Mucosa of descending colon (tissue), 3 donors: ENCODE results near the gene LCP1. TPM values are rescaled to one million over a fixed set of nuclear protein-coding genes. Genes with fewer than 3 reads are reported as not detected.
"Not testable (repeated sequence)": the region's sequence is repeated elsewhere in the genome, so short reads cannot be mapped to it uniquely, and the experiment has no call there.

ENCODE experiments used
- ATAC-seq: fragments of 200-7000 bp; cut with Tn5 transposase; one replicate; pipeline ENCODE4 v1.9.1; 2020; ENCODE audit warnings: mild to moderate bottlenecking, moderate library complexity
- DNase-seq, 3 donors: peaks; one replicate each; pipeline ENCODE4 v3.0.0-alpha.2; 2020
- H3K36me3 ChIP-seq: fragments of 200-600 bp; one replicate; pipeline ENCODE4 v1.8.0; 2021; ENCODE audit warnings: low read depth, mild to moderate bottlenecking
- H3K4me1 ChIP-seq: fragments of 200-600 bp; one replicate; pipeline ENCODE4 v1.8.0; 2021; ENCODE audit warnings: low read depth, mild to moderate bottlenecking
- H3K4me3 ChIP-seq: fragments of 200-600 bp; one replicate; pipeline ENCODE4 v1.8.0; 2021; ENCODE audit warnings: mild to moderate bottlenecking
- H3K9me3 ChIP-seq: fragments of 200-600 bp; one replicate; pipeline ENCODE4 v1.8.0; 2021; ENCODE audit warnings: mild to moderate bottlenecking
- intact Hi-C, 2 donors: fragments of 100-400 bp; cut with DNase I in 1 of 2; cut with micrococcal nuclease in 1 of 2; formaldehyde crosslinking; loops; one replicate each; pipeline versions ENCODE4 v1.11.0 to v1.11.1; 2022; cut with DNase I, micrococcal nuclease
- long read RNA-seq, 2 donors: library from polyadenylated mRNA; unstranded; transcript quantifications; one replicate each; pipeline ENCODE4 v2.0.0, GENCODE V29; 2019 to 2021
- total RNA-seq, 3 donors: library from RNA; stranded (reverse); fragmentation: NEBNext Ultra II Directional in 2 of 3; extraction: Animal tissue kit (Norgen Biotek cat#: 25700) in 2 of 3; gene quantifications; one replicate each; pipeline versions ENCODE4 v1.2.1 to v1.2.4, GENCODE V29; 2021 to 2023
- TF ChIP-seq, protein P1 (sequence below): fragments of 200-600 bp; IDR thresholded peaks from one replicate; pipeline ENCODE4 v1.8.0; 2022; ENCODE audit warnings: antibody characterized with exemption, mild to moderate bottlenecking
- donor health status: DM: no; HTN: no; CAD: no; lungs with moderate emphysema.
- donor health status: DM: no; HTN: no; CAD: no.
- donor health status: DM: no; HTN: yes; CAD: no.

Gene LCP1, protein sequence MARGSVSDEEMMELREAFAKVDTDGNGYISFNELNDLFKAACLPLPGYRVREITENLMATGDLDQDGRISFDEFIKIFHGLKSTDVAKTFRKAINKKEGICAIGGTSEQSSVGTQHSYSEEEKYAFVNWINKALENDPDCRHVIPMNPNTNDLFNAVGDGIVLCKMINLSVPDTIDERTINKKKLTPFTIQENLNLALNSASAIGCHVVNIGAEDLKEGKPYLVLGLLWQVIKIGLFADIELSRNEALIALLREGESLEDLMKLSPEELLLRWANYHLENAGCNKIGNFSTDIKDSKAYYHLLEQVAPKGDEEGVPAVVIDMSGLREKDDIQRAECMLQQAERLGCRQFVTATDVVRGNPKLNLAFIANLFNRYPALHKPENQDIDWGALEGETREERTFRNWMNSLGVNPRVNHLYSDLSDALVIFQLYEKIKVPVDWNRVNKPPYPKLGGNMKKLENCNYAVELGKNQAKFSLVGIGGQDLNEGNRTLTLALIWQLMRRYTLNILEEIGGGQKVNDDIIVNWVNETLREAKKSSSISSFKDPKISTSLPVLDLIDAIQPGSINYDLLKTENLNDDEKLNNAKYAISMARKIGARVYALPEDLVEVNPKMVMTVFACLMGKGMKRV
- total RNA-seq = 10 to 100 TPM; 15.7 to 53.3 (median 35.1) TPM
- long read RNA-seq, donor 1, transcript LCP1-201 (16 exons, 3,787 nt) = major isoform, 21 of 29 reads
- long read RNA-seq, donor 1, partial matches to known transcripts = 5 of 29 reads
- long read RNA-seq, donor 1, other reads (novel, unspliced or antisense) = 3 of 29 reads
- long read RNA-seq, donor 2, transcript LCP1-201 (16 exons, 3,787 nt) = major isoform, 5 of 12 reads
- long read RNA-seq, donor 2, partial matches to known transcripts = 3 of 12 reads
- long read RNA-seq, donor 2, other reads (novel, unspliced or antisense) = 4 of 12 reads

DNA sequence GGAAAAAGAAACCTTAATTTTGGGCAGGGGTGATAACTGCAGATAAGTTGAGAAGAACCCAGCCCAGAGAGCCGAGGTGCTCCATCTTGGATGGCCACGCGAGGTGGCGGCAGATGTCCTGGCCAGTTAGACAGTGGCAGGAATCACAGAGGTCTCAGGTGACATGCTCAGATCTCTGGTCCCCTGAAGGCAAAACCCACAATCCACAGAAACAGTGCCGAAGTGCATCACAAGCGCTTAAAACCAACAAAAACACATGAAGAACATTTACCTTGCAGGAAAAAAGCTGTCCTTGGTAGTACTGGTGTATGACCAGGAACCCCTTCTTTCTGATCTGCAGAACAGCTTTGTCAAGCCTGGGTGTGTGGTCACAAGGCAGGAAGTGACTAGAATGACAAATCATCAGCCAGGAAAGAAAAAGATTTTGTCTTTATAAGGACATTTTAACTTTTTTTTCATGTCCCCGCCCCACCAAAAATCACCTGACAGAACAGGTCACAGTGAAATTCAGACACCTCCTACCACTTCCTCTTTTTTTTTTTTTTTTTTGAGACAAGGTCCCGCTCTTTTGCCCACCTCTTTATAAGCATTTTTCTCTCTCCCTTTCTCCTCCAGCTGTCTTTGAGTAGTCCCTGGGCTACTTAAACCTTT lies at the start of gene LCP1:
Gene LCP1 (minus strand): TSS at position 338 of the 651 bp plus-strand sequence. CDS start 22,515 bp downstream, outside the sequence.
- Histone ChIP-seq H3K4me1 (no peaks in the 10 kb centered on the region), H3K4me3 (no peak within 1 kb of the TSS), H3K9me3 (no peaks in the 10 kb centered on the region), H3K36me3 (no peaks in the 10 kb centered on the region)
- TF ChIP-seq, protein P1, sequence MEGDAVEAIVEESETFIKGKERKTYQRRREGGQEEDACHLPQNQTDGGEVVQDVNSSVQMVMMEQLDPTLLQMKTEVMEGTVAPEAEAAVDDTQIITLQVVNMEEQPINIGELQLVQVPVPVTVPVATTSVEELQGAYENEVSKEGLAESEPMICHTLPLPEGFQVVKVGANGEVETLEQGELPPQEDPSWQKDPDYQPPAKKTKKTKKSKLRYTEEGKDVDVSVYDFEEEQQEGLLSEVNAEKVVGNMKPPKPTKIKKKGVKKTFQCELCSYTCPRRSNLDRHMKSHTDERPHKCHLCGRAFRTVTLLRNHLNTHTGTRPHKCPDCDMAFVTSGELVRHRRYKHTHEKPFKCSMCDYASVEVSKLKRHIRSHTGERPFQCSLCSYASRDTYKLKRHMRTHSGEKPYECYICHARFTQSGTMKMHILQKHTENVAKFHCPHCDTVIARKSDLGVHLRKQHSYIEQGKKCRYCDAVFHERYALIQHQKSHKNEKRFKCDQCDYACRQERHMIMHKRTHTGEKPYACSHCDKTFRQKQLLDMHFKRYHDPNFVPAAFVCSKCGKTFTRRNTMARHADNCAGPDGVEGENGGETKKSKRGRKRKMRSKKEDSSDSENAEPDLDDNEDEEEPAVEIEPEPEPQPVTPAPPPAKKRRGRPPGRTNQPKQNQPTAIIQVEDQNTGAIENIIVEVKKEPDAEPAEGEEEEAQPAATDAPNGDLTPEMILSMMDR = no peak
- ATAC-seq = peak; percentile 78
- peak in 1 of 3 donors; percentile 68 for DNase-seq
- intact Hi-C loops = no loop called here

DNA sequence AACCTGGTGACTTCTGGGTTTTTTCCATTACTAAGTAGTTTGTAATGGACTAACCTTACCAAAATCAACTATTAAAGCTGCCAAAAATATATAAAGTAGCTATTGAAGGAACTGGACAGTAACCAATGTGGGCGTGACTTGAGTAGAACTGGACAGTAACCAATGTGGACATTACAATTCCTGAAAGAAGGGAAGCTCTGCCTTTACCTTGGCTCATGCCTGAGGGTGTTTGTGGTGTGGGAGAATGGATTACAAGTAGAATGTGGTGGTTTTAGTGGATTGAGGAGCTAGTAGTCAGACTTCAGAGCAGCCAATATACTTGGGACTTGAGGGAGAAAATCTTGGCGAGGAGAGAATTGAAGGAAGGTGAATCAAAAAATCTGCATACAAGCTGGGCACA lies 47.3 kb upstream of the LCP1 start:
- Histone ChIP-seq H3K4me1 (no peaks in the 10 kb centered on the region), H3K36me3 (no peaks in the 10 kb centered on the region), H3K4me3 (no peak overlapping the region), H3K9me3 (no peaks in the 10 kb centered on the region)
- TF ChIP-seq, protein P1 = no peak
- intact Hi-C loops = no loop called here
- DNase-seq (no peak), ATAC-seq (no peak)

DNA sequence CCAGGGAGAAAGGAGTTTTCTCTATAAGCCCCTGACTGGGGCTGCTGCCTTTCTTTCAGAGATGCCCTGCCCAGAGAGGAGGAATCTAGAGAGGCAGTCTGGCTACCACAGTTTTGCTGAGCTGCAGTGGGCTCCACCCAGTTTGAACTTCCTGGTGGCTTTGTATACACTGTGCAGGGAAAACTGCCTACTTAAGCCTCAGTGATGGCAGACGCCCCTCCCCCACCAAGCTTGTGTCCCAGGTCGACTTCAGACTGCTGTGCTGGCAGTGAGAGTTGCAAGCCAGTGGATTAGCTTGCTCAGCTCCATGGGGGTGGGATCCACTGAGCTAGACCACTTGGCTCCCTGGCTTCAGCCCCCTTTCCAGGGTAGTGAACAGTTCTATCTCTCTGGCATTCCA lies 38.3 kb upstream of the LCP1 start:
- ATAC-seq (peak; percentile 60), DNase-seq (peak; percentile 48 to 65 (median 55))
- H3K4me1 ChIP-seq, H3K9me3 ChIP-seq, H3K4me3 ChIP-seq, intact Hi-C loops, H3K36me3 ChIP-seq: not testable (repeated sequence)

DNA sequence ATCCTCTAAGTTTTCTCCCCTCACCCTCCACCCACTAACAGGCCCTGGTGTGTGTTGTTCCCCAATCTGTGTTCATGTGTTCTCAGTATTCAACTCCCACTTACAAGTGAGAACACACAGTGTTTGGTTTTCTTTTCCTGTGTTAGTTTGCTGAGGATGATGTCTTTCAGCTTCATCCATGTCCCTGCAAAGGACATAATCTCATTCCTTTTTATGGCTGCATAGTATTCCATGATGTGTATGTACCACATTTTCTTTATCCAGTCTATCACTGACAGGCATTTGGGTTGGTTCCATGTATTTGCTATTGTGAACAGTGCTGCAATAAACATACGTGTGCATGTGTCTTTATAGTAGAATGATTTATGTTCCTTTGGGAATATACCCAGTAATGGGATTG lies 32.8 kb upstream of the LCP1 start:
- H3K36me3 ChIP-seq, DNase-seq, H3K4me3 ChIP-seq, H3K9me3 ChIP-seq, H3K4me1 ChIP-seq, ATAC-seq, intact Hi-C loops: not testable (repeated sequence)

DNA sequence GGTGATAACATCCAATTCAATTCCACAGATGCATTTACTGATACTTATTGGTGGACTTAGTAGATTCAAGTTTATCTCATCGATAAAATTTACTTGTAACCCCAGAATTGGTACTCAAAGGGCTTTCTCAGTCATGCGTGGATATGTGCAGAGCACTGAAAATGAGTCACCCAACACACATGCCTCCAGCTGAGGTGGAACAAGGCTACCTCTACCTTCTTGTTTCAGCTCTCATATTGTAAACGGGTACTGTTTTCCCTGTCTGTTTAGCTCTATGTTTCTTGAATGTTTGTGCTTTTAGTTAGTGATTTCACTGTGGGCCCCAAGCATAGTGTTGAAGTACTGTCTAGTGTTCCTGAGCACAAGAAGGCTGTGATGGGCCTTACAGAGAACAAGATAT lies 31.3 kb upstream of the LCP1 start:
- TF ChIP-seq, protein P1 = no peak
- DNase-seq = no peak
- ATAC-seq = no peak
- no peaks in the 10 kb centered on the region for H3K4me1 ChIP-seq
- no peaks in the 10 kb centered on the region for H3K9me3 ChIP-seq
- intact Hi-C loops = no loop called here
- no peak overlapping the region for H3K4me3 ChIP-seq
- no peaks in the 10 kb centered on the region for H3K36me3 ChIP-seq

DNA sequence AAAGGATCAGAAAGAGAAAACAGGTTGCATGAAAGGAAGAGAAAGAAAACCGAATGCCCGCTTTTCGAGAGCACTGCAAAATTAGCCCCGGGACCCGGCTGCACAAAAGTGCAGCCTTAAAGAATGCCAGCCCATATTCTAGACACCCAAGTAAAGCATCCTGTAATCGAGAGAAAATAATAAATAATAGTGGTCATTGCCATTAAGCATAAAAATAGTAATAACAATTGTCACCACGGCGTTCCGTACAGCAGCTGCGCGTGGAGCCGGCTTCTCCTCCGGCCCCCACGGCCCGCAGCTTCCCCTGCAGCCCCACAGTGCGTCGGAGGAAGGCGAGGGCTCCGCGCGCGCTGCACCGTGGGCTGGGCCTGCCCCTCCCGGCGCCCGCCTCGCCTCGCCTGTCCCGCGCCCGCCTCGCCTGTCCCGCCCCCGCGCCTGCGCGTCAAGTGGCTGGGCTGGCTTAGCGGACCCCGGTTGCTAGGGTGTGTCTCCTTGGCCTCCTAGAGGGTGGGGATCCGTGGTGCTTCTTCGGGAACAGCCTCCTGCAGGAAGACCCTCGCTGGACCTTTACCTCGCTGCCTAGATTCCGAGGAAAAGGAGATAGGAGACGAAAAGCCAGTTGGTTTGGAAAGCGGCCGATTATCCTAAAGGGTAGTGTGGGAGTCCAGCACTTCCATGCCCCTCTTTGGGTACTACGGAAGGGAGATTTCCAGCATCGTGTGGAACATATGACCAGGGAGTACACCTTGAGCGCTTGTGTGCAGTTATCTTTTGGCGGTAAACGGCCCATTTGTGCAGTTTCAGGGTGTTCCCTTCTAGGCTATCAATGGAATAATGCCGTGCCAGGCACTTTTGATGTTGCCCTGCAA lies 29.7 kb upstream of the LCP1 start, which contains the start of gene LRRC63:
Gene LRRC63 (plus strand): TSS at position 446 of the 869 bp plus-strand sequence. CDS start 1,107 bp downstream, outside the sequence.
- H3K4me1 ChIP-seq = no peaks in the 10 kb centered on the region
- H3K36me3 ChIP-seq = no peaks in the 10 kb centered on the region
- TF ChIP-seq, protein P1 = no peak
- no peak within 1 kb of the TSS for H3K4me3 ChIP-seq
- no peaks in the 10 kb centered on the region for H3K9me3 ChIP-seq
- ATAC-seq = peak; percentile 100
- intact Hi-C loops = no loop called here
- peak; percentile 66 to 89 (median 89) for DNase-seq
